HFF-Myc (cell line): ENCODE measurements around the gene OR4Q3.
"Not testable (repeated sequence)": the region's sequence is repeated elsewhere in the genome, so short reads cannot be mapped to it uniquely, and the experiment has no call there.

Experiments
- DNase-seq: peaks from one replicate; pipeline ENCODE4 v3.0.0-alpha.2; 2011; ENCODE audit warnings: low read depth; ENCODE audit errors: extremely low read depth
- H3K4me3 ChIP-seq: replicated peaks from 2 replicates; pipeline ENCODE4 v1.5.1; 2011; ENCODE audit warnings: low read depth, mild to moderate bottlenecking, control low read depth, low read length
- CTCF ChIP-seq: IDR thresholded peaks from 2 replicates; pipeline ENCODE4 v1.5.1; 2012; ENCODE audit warnings: mild to moderate bottlenecking, low read depth, low read length, control low read depth; ENCODE audit errors: missing control alignments

OR4Q3 gene

GRCh38 chr14:19775587-19775986 is 32.2 kb downstream of the OR4Q3 start:
- no peak for TF ChIP-seq CTCF
- DNase-seq = no peak
- no peak overlapping the region for H3K4me3 ChIP-seq

GRCh38 chr14:19785848-19786247 is 42.5 kb downstream of the OR4Q3 start:
- not testable (repeated sequence) for H3K4me3 ChIP-seq, DNase-seq

- not testable (repeated sequence) for DNase-seq, H3K4me3 ChIP-seq
These were observed 43.9 kb downstream of the OR4Q3 start for GRCh38 chr14:19787318-19787717.

- DNase-seq, H3K4me3 ChIP-seq: not testable (repeated sequence)
These were observed 44.8 kb downstream of the OR4Q3 start for GRCh38 chr14:19788150-19788549.

GRCh38 chr14:19796520-19797108 is 53.2 kb downstream of the OR4Q3 start:
- not testable (repeated sequence) for DNase-seq, H3K4me3 ChIP-seq
